ENCODE results near the gene CPSF4L. TPM values are rescaled to one million over a fixed set of nuclear protein-coding genes. Genes with fewer than 3 reads are reported as not detected.
A peak's percentile ranks its signal among the peaks of the same experiment; 100 is the strongest.

Gene CPSF4L
- total and polyA plus RNA-seq, 2 of the 13 experiments (the other 11 are each of a cell fraction or from before 2014, with no cell fraction given): 0.73 to 1.6 TPM

GRCh38 chr17:73291260-73291801, 29.7 kb upstream of the CPSF4L start:
- in situ Hi-C loops (cut with HindIII; ENCODE audit: extremely low pct_ligation_motif_present, low pct_unique_long_range_greater_than_20kb) (loop anchor here (25.0 kb wide), 1 partner anchor 1146 kb away; the partner anchor contains the start of gene GPRC5C), intact Hi-C loops (cut with micrococcal nuclease; ENCODE audit: unreplicated experiment) (no loop called here)
- H3K4me2 ChIP-seq (ENCODE audit: low read depth, low read length): no peak overlapping the region
- peak overlapping the region; percentile 15 for H3K27ac ChIP-seq (ENCODE audit: extremely low read length, insufficient read depth, low read length)
- no peak overlapping the region for H3K9ac ChIP-seq (ENCODE audit: insufficient read depth, low read depth, low read length)
- H3K9me3 ChIP-seq (ENCODE audit: low read length): no peaks in the 10 kb centered on the region
- 69% methylated on average over 5 of the region's 8 CpGs for WGBS (ENCODE audit: low lambda C conversion rate)
- peaks cover 39% of the 10 kb centered on the region; the same call in 1 of the 2 replicates for H4K20me1 ChIP-seq (ENCODE audit: insufficient read depth, low read length)
- H3K4me1 ChIP-seq (ENCODE audit: insufficient read depth, low read length): peaks cover 95% of the 10 kb centered on the region
- no TSS peak for BruUV-seq (replicated peaks)
- H3K79me2 ChIP-seq (ENCODE audit: insufficient read depth, low read length): peaks cover 75% of the 10 kb centered on the region
- no peaks in the 10 kb centered on the region for H3K27me3 ChIP-seq (ENCODE audit: control insufficient read depth in 1 of 2, insufficient read depth in 2 of 2, low read length in 2 of 2)
- DNase-seq (ENCODE audit: low spot score): no peak
- no peak overlapping the region for H2AFZ ChIP-seq (ENCODE audit: low read length)
- ChIA-PET CTCF (ENCODE audit: low intra/inter-chr PET ratio, low total read pairs) (no interaction called here), POLR2A (interaction anchor here (1.5 to 5.1 kb wide), 4 partner anchors 17 to 59 kb away, joined by 3 to 43 read pairs (median 11); partner anchors contain the start of gene CPSF4L)
- ATAC-seq: no peak
- H3K36me3 ChIP-seq (replicated peaks in 1 of 2; ENCODE audit: control insufficient read depth in 1 of 2, insufficient read depth in 2 of 2, low read length in 2 of 2): peaks cover 11 to 18% of the 10 kb centered on the region in 2 experiments
- H3K4me3 ChIP-seq (replicated peaks in 1 of 3; ENCODE audit: insufficient read depth in 1 of 3, low read depth in 2 of 3, low read length in 3 of 3): no peak overlapping the region; a peak in 1 of 6 replicates
- FAIRE-seq: no peak
- TF ChIP-seq ZNF318 (CRISPR knock-in tag; IDR thresholded peaks at IDR 0.05): no peak
- no peak for TF ChIP-seq KLF13 (CRISPR knock-in tag; IDR thresholded peaks at IDR 0.05)
- no peak for TF ChIP-seq ZNF780A (CRISPR knock-in tag; IDR thresholded peaks at IDR 0.05)
- peak; percentile 19; the same call in 1 of the 2 replicates for TF ChIP-seq ZNF687 (CRISPR knock-in tag; IDR thresholded peaks at IDR 0.05)
- no peak for TF ChIP-seq ZFYVE20 (CRISPR knock-in tag; IDR thresholded peaks at IDR 0.05; ENCODE audit: borderline replicate concordance, low read depth)
- TF ChIP-seq ZNF678 (CRISPR knock-in tag; IDR thresholded peaks at IDR 0.05): no peak
- peak; percentile 79 for TF ChIP-seq FOSL2 (CRISPR knock-in tag; IDR thresholded peaks at IDR 0.05)
- TF ChIP-seq SMC3 (IDR thresholded peaks at IDR 0.05; ENCODE audit: low read length): no peak
- no peak for TF ChIP-seq PHF8 (CRISPR knock-in tag; IDR thresholded peaks at IDR 0.05)
- no peak for TF ChIP-seq ELF1 (CRISPR knock-in tag; IDR thresholded peaks at IDR 0.05)
- 0 out of 2 replicates have a peak, but pooled peaks have one; percentile 16 for TF ChIP-seq SAP130 (CRISPR knock-in tag; IDR thresholded peaks at IDR 0.05; ENCODE audit: low read depth)
- 0 out of 2 replicates have a peak, but pooled peaks have one; percentile 24 for TF ChIP-seq ZFY (CRISPR knock-in tag; IDR thresholded peaks at IDR 0.05)
- TF ChIP-seq ETV5 (CRISPR knock-in tag; IDR thresholded peaks at IDR 0.05; ENCODE audit: borderline replicate concordance): 0 out of 2 replicates have a peak, but pooled peaks have one; percentile 15

Measured in HepG2 (cell line).